K562 (cell line): Measurements from ENCODE around the gene PNMT. TPM values are rescaled to one million over a fixed set of nuclear protein-coding genes. Genes with fewer than 3 reads are reported as not detected.

Source experiments
- ADNP ChIP-seq: fragments of 200-800 bp; sonication (Bioruptor generic); IDR thresholded peaks from 2 replicates; pipeline ENCODE4 v1.6.1; 2016; ENCODE audit warnings: missing genetic modification characterization, missing compliant biosample characterization
- CBFA2T2 ChIP-seq: fragments of 450-650 bp; conservative IDR thresholded peaks from 2 replicates; pipeline ENCODE4 v1.6.1; 2017; ENCODE audit warnings: mild to moderate bottlenecking
- CREM ChIP-seq: IDR thresholded peaks from 2 replicates; pipeline ENCODE4 v1.6.1; 2014; ENCODE audit warnings: antibody characterized with exemption, low read depth
- ELF2 ChIP-seq: fragments of 250-450 bp; sonication (Bioruptor Pico); IDR thresholded peaks from 2 replicates; pipeline ENCODE4 v1.5.0; 2021; ENCODE audit warnings: mild to moderate bottlenecking
- ESRRA ChIP-seq: fragments of 450-650 bp; IDR thresholded peaks from 2 replicates; pipeline ENCODE4 v1.6.1; 2014; ENCODE audit warnings: low read depth, mild to moderate bottlenecking, moderate library complexity, borderline replicate concordance
- ETV1 ChIP-seq: fragments of 450-650 bp; conservative IDR thresholded peaks from 2 replicates; pipeline ENCODE4 v1.6.1; 2016; ENCODE audit warnings: missing genetic modification characterization, control low read depth, low read depth, missing compliant biosample characterization
- FOXJ3 ChIP-seq: sonication (generic); formaldehyde crosslinking; IDR thresholded peaks from 2 replicates; pipeline ENCODE4 v1.4.0; 2020; ENCODE audit warnings: mild to moderate bottlenecking, missing genetic modification reagents
- GABPB2 ChIP-seq: fragments of 250-450 bp; sonication (Bioruptor Pico); conservative IDR thresholded peaks from 2 replicates; pipeline ENCODE4 v1.5.1; 2021; ENCODE audit warnings: mild to moderate bottlenecking
- HDAC2 ChIP-seq: fragments of 450-650 bp; IDR thresholded peaks from 2 replicates; pipeline ENCODE4 v1.6.1; 2016; ENCODE audit warnings: mild to moderate bottlenecking
- HLTF ChIP-seq: fragments of 450-650 bp; IDR thresholded peaks from 2 replicates; pipeline ENCODE4 v1.6.1; 2016
- KAT8 ChIP-seq: fragments of 450-650 bp; IDR thresholded peaks from 2 replicates; pipeline ENCODE4 v1.6.1; 2016; ENCODE audit warnings: low read depth, mild to moderate bottlenecking
- KLF1 ChIP-seq: fragments of 450-650 bp; IDR thresholded peaks from 2 replicates; pipeline ENCODE4 v1.6.1; 2016; ENCODE audit warnings: missing genetic modification characterization, missing compliant biosample characterization
- L3MBTL2 ChIP-seq: fragments of 450-650 bp; IDR thresholded peaks from 2 replicates; pipeline ENCODE4 v1.6.1; 2016; ENCODE audit warnings: mild to moderate bottlenecking, moderate library complexity
- MBD2 ChIP-seq: sonication (generic); IDR thresholded peaks from 2 replicates; pipeline ENCODE4 v1.6.1; 2016; ENCODE audit warnings: low read depth, borderline replicate concordance
- NR2C2 ChIP-seq, 2 experiments: fragments of 200-800 bp in 1 of 2; sonication (Bioruptor generic) in 1 of 2; sonication (generic) in 1 of 2; formaldehyde crosslinking in 1 of 2; IDR thresholded peaks; 2 replicates each; pipeline versions ENCODE4 v1.6.1 to v1.8.0; 2016 to 2022; ENCODE audit warnings: mild to moderate bottlenecking in 1 of 2, missing compliant biosample characterization in 1 of 2, missing genetic modification characterization in 1 of 2, missing genetic modification reagents in 1 of 2
- NUFIP1 ChIP-seq: fragments of 450-650 bp; IDR thresholded peaks from 2 replicates; pipeline ENCODE4 v1.6.1; 2018; ENCODE audit not compliant: partially characterized antibody
- POLR2G ChIP-seq: fragments of 200-400 bp; formaldehyde crosslinking; IDR thresholded peaks from 2 replicates; pipeline ENCODE4 v1.6.1; 2017; ENCODE audit warnings: low read depth, mild to moderate bottlenecking, antibody characterized with exemption, low read length, moderate library complexity
- RB1 ChIP-seq: fragments of 450-650 bp; IDR thresholded peaks from 2 replicates; pipeline ENCODE4 v1.6.1; 2017; ENCODE audit warnings: low read depth, mild to moderate bottlenecking
- SRSF3 ChIP-seq: fragments of 200-400 bp; formaldehyde crosslinking; IDR thresholded peaks from 2 replicates; pipeline ENCODE4 v1.6.1; 2016; ENCODE audit warnings: mild to moderate bottlenecking, low read length, moderate library complexity; ENCODE audit not compliant: insufficient read depth
- STAT5B ChIP-seq: fragments of 250-450 bp; sonication (Bioruptor Pico); IDR thresholded peaks from 2 replicates; pipeline ENCODE4 v1.8.0; 2021; ENCODE audit warnings: mild to moderate bottlenecking, inconsistent platforms
- U2AF2 ChIP-seq: fragments of 200-400 bp; formaldehyde crosslinking; optimal IDR thresholded peaks from 2 replicates; pipeline ENCODE3; 2017; ENCODE audit warnings: low read depth, mild to moderate bottlenecking, low read length
- ZNF134 ChIP-seq: fragments of 250-450 bp; sonication (Bioruptor Pico); conservative IDR thresholded peaks from 2 replicates; pipeline ENCODE4 v1.4.0; 2020
- ZNF143 ChIP-seq: sonication (generic); formaldehyde crosslinking; IDR thresholded peaks from 2 replicates; pipeline ENCODE4 v1.9.0; 2022; ENCODE audit warnings: mild to moderate bottlenecking, missing genetic modification reagents
- ZNF436 ChIP-seq: fragments of 250-450, 450-650 bp; sonication (Bioruptor Pico); formaldehyde crosslinking; IDR thresholded peaks from 2 replicates; pipeline ENCODE4 v1.7.0; 2020; ENCODE audit warnings: mild to moderate bottlenecking
- ZNF583 ChIP-seq: fragments of 250-450 bp; sonication (Bioruptor Pico); IDR thresholded peaks from 2 replicates; pipeline ENCODE4 v1.4.0; 2020
- ZNF780A ChIP-seq: fragments of 250-450 bp; sonication (Bioruptor Pico); IDR thresholded peaks from 2 replicates; pipeline ENCODE4 v1.5.0; 2021; ENCODE audit warnings: mild to moderate bottlenecking
- ZNF830 ChIP-seq: fragments of 250-450 bp; sonication (Bioruptor Pico); IDR thresholded peaks from 2 replicates; pipeline ENCODE4 v1.5.0; 2021; ENCODE audit warnings: mild to moderate bottlenecking
- polyA plus RNA-seq, 8 experiments: library from polyadenylated mRNA; depleted of rRNA in 4 of 8; stranded (reverse) in 5 of 8; unstranded in 3 of 8; fragments of >200 nt; fragmentation: Nextera tagmentation in 2 of 8; fragmentation: Illumina TruSeq in 1 of 8; extraction: Ambion mirVana in 2 of 8; extraction: Trizol in 1 of 8; gene quantifications; 2 replicates each; pipeline versions ENCODE4 v1.2.1 to v1.2.3, GENCODE V29; 2011 to 2014; ENCODE audit warnings: inconsistent platforms in 1 of 8, missing spikeins in 1 of 8
- total RNA-seq, 7 experiments: library from RNA; depleted of rRNA in 6 of 7; stranded (reverse); fragments of >200 nt in 6 of 7; fragmentation: Illumina TruSeq in 2 of 7; extraction: Trizol in 2 of 7; gene quantifications; 2 replicates each; pipeline versions ENCODE4 v1.2.1 to v1.2.3, GENCODE V29; 2011 to 2021; ENCODE audit warnings: low replicate concordance in 1 of 7
- TF ChIP-seq, protein P1 (sequence below): fragments of 250-450 bp; sonication (Bioruptor Pico); IDR thresholded peaks from 2 replicates; pipeline ENCODE4 v1.5.0; 2020; ENCODE audit warnings: mild to moderate bottlenecking, borderline replicate concordance
- TF ChIP-seq, protein P2 (sequence below), 2 experiments: fragments of 450-650 bp; IDR thresholded peaks; 2 replicates each; pipeline ENCODE4 v1.6.1; 2016

The PNMT gene
- total and polyA plus RNA-seq, 9 of the 15 experiments (the other 6 are each of a cell fraction or from before 2014, with no cell fraction given), result 0.55 to 18.1 (median 5.8) TPM

DNA sequence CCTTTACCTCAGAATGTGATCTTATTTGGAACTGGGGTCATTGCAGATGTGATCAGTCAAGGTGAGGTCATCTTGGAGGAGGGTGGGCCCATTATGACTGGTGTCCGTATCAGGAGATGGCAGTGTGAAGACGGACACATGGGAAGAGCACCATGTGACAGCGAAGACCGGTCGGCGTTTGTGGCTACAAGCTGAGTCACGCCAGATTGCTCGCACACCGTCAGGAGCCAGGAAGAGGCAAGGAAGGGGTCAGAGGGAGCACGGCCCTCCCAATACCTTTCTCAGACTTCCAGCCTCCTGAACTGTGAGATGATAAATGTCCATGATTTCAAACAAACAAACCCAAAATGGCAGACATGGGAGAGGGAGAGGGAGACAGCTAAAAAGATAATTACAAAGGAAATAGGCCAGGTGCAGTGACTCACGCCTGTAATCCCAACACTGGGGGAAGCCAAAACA, 18.1 kb upstream of the PNMT start (continued):
- TF ChIP-seq RB1 (no peak), HDAC2 (peak; percentile 74), ZNF780A (no peak), ESRRA (peak; percentile 82; the same call in 1 of the 2 replicates), KAT8 (no peak), L3MBTL2 (peak; percentile 99), U2AF2 (no peak), CREM (peak; percentile 78), CBFA2T2 (peak; percentile 80), ADNP (tag) (0 out of 2 replicates have a peak, but pooled peaks have one; percentile 14), KLF1 (peak; percentile 64; the same call in 1 of the 2 replicates), NUFIP1 (peak; percentile 73), ZNF436 (CRISPR knock-in tag) (no peak), ZNF143 (CRISPR knock-in tag) (no peak), STAT5B (CRISPR knock-in tag) (no peak), ETV1 (peak; percentile 68), POLR2G (no peak), FOXJ3 (no peak), NR2C2 (CRISPR knock-in tag; IDR thresholded peaks at IDR 0.05) (no peak), NR2C2 (tag; IDR thresholded peaks at IDR 0.05) (peak; percentile 93), ZNF134 (CRISPR knock-in tag) (peak; percentile 62), SRSF3 (no peak), ZNF830 (CRISPR knock-in tag) (no peak), ELF2 (CRISPR knock-in tag) (no peak), MBD2 (no peak), ZNF583 (CRISPR knock-in tag) (peak; percentile 91), HLTF (peak; percentile 51; the same call in 1 of the 2 replicates), GABPB2 (CRISPR knock-in tag) (no peak)
- TF ChIP-seq, protein P1, sequence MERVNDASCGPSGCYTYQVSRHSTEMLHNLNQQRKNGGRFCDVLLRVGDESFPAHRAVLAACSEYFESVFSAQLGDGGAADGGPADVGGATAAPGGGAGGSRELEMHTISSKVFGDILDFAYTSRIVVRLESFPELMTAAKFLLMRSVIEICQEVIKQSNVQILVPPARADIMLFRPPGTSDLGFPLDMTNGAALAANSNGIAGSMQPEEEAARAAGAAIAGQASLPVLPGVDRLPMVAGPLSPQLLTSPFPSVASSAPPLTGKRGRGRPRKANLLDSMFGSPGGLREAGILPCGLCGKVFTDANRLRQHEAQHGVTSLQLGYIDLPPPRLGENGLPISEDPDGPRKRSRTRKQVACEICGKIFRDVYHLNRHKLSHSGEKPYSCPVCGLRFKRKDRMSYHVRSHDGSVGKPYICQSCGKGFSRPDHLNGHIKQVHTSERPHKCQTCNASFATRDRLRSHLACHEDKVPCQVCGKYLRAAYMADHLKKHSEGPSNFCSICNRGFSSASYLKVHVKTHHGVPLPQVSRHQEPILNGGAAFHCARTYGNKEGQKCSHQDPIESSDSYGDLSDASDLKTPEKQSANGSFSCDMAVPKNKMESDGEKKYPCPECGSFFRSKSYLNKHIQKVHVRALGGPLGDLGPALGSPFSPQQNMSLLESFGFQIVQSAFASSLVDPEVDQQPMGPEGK (CRISPR knock-in tag), result no peak
- TF ChIP-seq, protein P2, sequence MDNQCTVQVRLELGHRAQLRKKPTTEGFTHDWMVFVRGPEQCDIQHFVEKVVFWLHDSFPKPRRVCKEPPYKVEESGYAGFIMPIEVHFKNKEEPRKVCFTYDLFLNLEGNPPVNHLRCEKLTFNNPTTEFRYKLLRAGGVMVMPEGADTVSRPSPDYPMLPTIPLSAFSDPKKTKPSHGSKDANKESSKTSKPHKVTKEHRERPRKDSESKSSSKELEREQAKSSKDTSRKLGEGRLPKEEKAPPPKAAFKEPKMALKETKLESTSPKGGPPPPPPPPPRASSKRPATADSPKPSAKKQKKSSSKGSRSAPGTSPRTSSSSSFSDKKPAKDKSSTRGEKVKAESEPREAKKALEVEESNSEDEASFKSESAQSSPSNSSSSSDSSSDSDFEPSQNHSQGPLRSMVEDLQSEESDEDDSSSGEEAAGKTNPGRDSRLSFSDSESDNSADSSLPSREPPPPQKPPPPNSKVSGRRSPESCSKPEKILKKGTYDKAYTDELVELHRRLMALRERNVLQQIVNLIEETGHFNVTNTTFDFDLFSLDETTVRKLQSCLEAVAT (IDR thresholded peaks at IDR 0.05), result no peak
